Natural killer cell (primary cell): Measurements from ENCODE around the gene AMN. TPM values are rescaled to one million over a fixed set of nuclear protein-coding genes. Genes with fewer than 3 reads are reported as not detected.

ENCODE experiments used
- ATAC-seq, 3 donors: fragments of 150-1000 bp in 2 of 3; fragments of 200-7000 bp in 1 of 3; cut with Tn5 transposase; 1 replicate in 1 of 3; 2 replicates in 2 of 3; pipeline ENCODE4 v1.10.0; 2021; ENCODE audit warnings: mild to moderate bottlenecking in 2 of 3, moderate library complexity in 2 of 3
- DNase-seq, 2 donors: peaks; one replicate each; pipeline versions ENCODE4 v3.0.0 to v3.0.0-alpha.2; 2013 to 2021; ENCODE audit warnings: mixed read lengths in 1 of 2
- H3K27ac ChIP-seq: one replicate; pipeline ENCODE4 v1.5.1; 2013; ENCODE audit warnings: mild to moderate bottlenecking, low read length
- H3K27me3 ChIP-seq: one replicate; pipeline ENCODE4 v1.6.1; 2013; ENCODE audit warnings: low read length; ENCODE audit not compliant: control insufficient read depth, insufficient read depth
- H3K36me3 ChIP-seq: one replicate; pipeline ENCODE4 v1.6.1; 2013; ENCODE audit warnings: low read length; ENCODE audit not compliant: control insufficient read depth, insufficient read depth
- H3K4me1 ChIP-seq: one replicate; pipeline ENCODE4 v1.6.1; 2013; ENCODE audit warnings: low read length; ENCODE audit not compliant: control insufficient read depth, insufficient read depth
- H3K4me3 ChIP-seq: one replicate; pipeline ENCODE4 v1.5.1; 2013; ENCODE audit warnings: low read length
- H3K9me3 ChIP-seq: one replicate; pipeline ENCODE4 v1.6.1; 2013; ENCODE audit warnings: low read length; ENCODE audit not compliant: control insufficient read depth, insufficient read depth
- H3K27ac Mint-ChIP-seq, 2 donors: one replicate each; pipeline ENCODE4 v1.8.0; 2022; ENCODE audit warnings: mild to moderate bottlenecking in 2 of 2, mixed read lengths in 2 of 2, moderate library complexity in 1 of 2
- H3K27me3 Mint-ChIP-seq, 2 donors: one replicate each; pipeline ENCODE4 v1.8.0; 2022; ENCODE audit warnings: low read depth in 2 of 2, mixed read lengths in 2 of 2
- H3K36me3 Mint-ChIP-seq: one replicate; pipeline ENCODE4 v1.8.0; 2022; ENCODE audit warnings: mixed read lengths
- H3K4me1 Mint-ChIP-seq, 2 donors: one replicate each; pipeline ENCODE4 v1.8.0; 2022; ENCODE audit warnings: mixed read lengths in 2 of 2
- H3K4me3 Mint-ChIP-seq: one replicate; pipeline ENCODE4 v1.8.0; 2022; ENCODE audit warnings: mild to moderate bottlenecking, moderate library complexity, mixed read lengths
- H3K9me3 Mint-ChIP-seq, 2 donors: one replicate each; pipeline ENCODE4 v1.8.0; 2022; ENCODE audit warnings: mixed read lengths in 2 of 2
- CTCF ChIP-seq: fragments of 200-600 bp; IDR thresholded peaks from one replicate; pipeline ENCODE4 v1.8.0; 2022; ENCODE audit warnings: antibody characterized with exemption
- WGBS: methylation state at CpG from one replicate; pipeline ENCODE4 v1.1.7; 2013; ENCODE audit warnings: missing lambda C conversion rate; ENCODE audit not compliant: insufficient coverage; 5-methylcytosine and 5-hydroxymethylcytosine counted together
- intact Hi-C: fragments of 100-400 bp; cut with micrococcal nuclease; formaldehyde crosslinking; loops from one replicate; pipeline ENCODE4 v1.14.2; 2022
- total RNA-seq, 4 donors: library from RNA; stranded (reverse); fragments of 120-200 nt in 1 of 4; gene quantifications; one replicate each; pipeline versions ENCODE4 v1.2.3 to v1.2.4, GENCODE V29; 2013 to 2022

The AMN gene
- total RNA-seq, 3 donors from 2014 or later (not counting 1 experiment from before 2014, with no cell fraction given): 0.24 to 2.4 (median 2.0) TPM

GRCh38 chr14:102907980-102908730 is 14.3 kb upstream of the AMN start:
- 96% methylated on average over 23 of the region's 23 CpGs for WGBS
- H3K4me3 ChIP-seq: no peak overlapping the region
- H3K4me3 Mint-ChIP-seq: no peak overlapping the region
- ATAC-seq (no peak), DNase-seq (no peak)
- H3K4me1 ChIP-seq: peaks cover 6% of the 10 kb centered on the region
- peaks cover 22% of the 10 kb centered on the region for H3K36me3 ChIP-seq
- no peak overlapping the region for H3K27ac Mint-ChIP-seq
- peaks cover 3% of the 10 kb centered on the region for H3K36me3 Mint-ChIP-seq
- intact Hi-C loops: no loop called here
- H3K27ac ChIP-seq: no peak overlapping the region
- H3K9me3 Mint-ChIP-seq: no peaks in the 10 kb centered on the region
- TF ChIP-seq CTCF: no peak
- no peaks in the 10 kb centered on the region for H3K9me3 ChIP-seq
- H3K4me1 Mint-ChIP-seq: peaks cover 9% of the 10 kb centered on the region in 2 donors
- H3K27me3 Mint-ChIP-seq: no peaks in the 10 kb centered on the region
- H3K27me3 ChIP-seq: no peaks in the 10 kb centered on the region

GRCh38 chr14:102908766-102909455 is 13.6 kb upstream of the AMN start:
- intact Hi-C loops: no loop called here
- peaks cover 1 to 2% of the 10 kb centered on the region in 2 donors for H3K4me1 Mint-ChIP-seq
- Histone ChIP-seq H3K4me1 (peaks cover 6% of the 10 kb centered on the region), H3K9me3 (no peaks in the 10 kb centered on the region), H3K36me3 (peaks cover 17% of the 10 kb centered on the region), H3K27ac (no peak overlapping the region), H3K27me3 (no peaks in the 10 kb centered on the region), H3K4me3 (no peak overlapping the region)
- H3K9me3 Mint-ChIP-seq: no peaks in the 10 kb centered on the region
- 96% methylated on average over 29 of the region's 29 CpGs for WGBS
- no peak for TF ChIP-seq CTCF
- H3K4me3 Mint-ChIP-seq: no peak overlapping the region
- H3K27me3 Mint-ChIP-seq: no peaks in the 10 kb centered on the region
- DNase-seq (no peak), ATAC-seq (no peak)
- H3K36me3 Mint-ChIP-seq: no peaks in the 10 kb centered on the region
- no peak overlapping the region for H3K27ac Mint-ChIP-seq

GRCh38 chr14:102909462-102909861 is 13.0 kb upstream of the AMN start:
- no peak for ATAC-seq
- Histone ChIP-seq H3K36me3 (peaks cover 17% of the 10 kb centered on the region), H3K27ac (no peak overlapping the region), H3K4me1 (peaks cover 3% of the 10 kb centered on the region), H3K9me3 (no peaks in the 10 kb centered on the region), H3K27me3 (no peaks in the 10 kb centered on the region), H3K4me3 (no peak overlapping the region)
- no peak overlapping the region for H3K27ac Mint-ChIP-seq
- no peaks in the 10 kb centered on the region for H3K27me3 Mint-ChIP-seq
- no peaks in the 10 kb centered on the region for H3K9me3 Mint-ChIP-seq
- 86% methylated on average over 10 of the region's 10 CpGs for WGBS
- no peak overlapping the region for H3K4me3 Mint-ChIP-seq
- no peak for DNase-seq
- no peaks in the 10 kb centered on the region for H3K36me3 Mint-ChIP-seq
- intact Hi-C loops: no loop called here
- no peaks in the 10 kb centered on the region for H3K4me1 Mint-ChIP-seq
- TF ChIP-seq CTCF: no peak
